Superior temporal gyrus (tissue), 1 donor: Measurements from ENCODE around the gene MYO9B.
"Not testable (repeated sequence)": the region's sequence is repeated elsewhere in the genome, so short reads cannot be mapped to it uniquely, and the experiment has no call there.

ENCODE experiments used
- DNase-seq: peaks from one replicate; pipeline ENCODE4 v3.0.0-alpha.2; 2016; ENCODE audit errors: extremely low spot score

MYO9B gene

GRCh38 chr19:17116996-17117702 lies 41.6 kb downstream of the MYO9B start:
- no peak for DNase-seq

DNA sequence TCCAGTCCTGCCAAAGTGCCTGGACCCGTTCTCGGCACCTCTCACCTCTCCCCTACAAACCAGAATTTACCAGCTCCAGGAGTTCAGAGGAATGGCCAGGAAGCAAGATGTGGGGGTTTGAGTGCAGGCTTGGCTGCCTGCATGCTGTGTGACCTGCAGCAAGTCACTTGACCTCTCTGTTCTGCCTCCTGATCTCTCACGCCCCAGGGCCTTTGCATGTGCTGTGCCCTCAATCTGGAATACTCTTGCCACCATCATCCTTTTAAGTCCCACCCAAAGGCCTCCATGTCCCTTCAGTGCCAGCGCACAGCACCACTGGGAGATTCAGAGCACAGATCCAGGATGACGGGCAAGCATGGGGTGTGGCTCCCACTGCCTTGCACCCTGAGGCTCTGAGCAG lies 43.4 kb downstream of the MYO9B start:
- DNase-seq: no peak

GRCh38 chr19:17121736-17122293 lies 46.2 kb downstream of the MYO9B start:
- DNase-seq: no peak

- DNase-seq: no peak
Measured at GRCh38 chr19:17123041-17123440, 47.5 kb downstream of the MYO9B start.

- DNase-seq: no peak
Measured at GRCh38 chr19:17124025-17124424, 48.4 kb downstream of the MYO9B start.

DNA sequence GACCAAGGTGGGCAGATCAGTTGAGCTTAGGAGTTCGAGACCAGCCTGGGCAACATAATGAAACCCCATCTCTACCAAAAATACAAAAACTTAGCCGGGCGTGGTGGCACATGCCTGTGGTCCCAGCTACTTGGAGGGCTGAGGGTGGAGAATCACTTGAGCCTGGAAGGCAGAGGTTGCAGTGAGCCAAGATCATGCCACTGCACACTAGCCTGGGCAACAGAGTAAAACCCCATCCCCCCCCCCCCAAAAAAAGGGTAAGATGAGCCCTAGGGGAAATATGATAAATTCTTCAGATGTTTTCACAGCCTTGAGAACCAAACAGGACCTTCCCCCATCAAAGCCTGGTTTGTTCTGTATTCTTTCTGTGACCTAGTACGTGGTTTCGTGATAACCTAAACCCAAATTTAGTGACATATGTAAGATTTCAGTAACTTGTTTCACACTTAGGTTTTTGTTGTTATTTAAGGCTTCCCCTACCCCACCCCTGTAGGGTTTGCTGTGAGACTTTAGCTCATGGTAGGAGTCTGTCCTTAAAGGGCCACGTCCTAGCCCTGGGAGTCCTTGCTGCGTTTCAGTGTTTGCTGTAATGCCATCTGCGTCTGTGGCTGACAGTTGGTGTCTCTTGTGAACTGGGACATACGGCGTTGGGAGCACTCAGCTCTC lies 49.6 kb downstream of the MYO9B start:
- peak; percentile 50 for DNase-seq

DNA sequence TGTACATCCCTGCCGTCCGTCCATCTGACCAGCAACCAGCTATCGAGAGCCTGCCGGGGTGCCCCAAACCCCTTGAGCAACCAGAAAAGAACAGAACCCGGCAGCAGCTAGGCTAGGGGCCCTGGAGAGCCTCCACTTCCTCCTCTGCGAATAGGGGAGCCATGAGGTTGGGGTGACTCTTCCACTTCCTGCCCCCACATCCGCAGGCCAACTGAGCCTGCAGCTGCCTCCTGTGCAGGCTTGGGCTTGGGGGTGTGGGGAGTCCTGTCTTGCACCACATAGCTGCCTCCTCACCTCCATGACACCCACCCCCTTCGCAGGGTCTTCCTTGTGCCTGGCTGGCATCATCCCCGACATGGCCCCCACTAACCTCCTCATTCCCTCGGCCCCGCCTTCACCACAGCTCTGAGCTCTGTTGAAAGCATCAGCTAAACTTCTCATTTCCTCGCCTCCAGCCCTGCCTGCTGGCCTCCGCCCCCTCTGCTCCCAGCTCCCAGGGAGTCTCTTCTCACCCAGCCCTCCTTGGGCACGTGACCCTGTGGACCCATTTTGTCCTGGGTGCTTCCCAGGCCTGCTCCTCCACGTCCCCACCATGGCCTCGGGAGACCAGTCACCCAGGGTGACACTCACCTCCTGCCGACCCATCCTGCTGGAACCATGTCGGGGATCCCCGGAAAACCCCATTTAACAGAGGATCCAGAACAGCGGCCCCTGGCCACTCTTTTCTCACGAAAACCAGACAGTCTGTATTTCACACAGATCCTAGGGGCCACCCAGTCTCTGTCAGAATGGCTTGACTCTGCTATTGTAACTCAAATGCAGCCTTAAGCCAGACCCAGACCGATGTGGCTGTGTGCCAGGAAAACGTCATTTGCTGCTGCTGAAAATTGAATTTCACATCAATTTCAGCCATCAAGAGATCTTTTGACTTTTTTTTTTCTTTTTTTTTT lies 50.4 kb downstream of the MYO9B start:
- DNase-seq: peak; percentile 67

DNA sequence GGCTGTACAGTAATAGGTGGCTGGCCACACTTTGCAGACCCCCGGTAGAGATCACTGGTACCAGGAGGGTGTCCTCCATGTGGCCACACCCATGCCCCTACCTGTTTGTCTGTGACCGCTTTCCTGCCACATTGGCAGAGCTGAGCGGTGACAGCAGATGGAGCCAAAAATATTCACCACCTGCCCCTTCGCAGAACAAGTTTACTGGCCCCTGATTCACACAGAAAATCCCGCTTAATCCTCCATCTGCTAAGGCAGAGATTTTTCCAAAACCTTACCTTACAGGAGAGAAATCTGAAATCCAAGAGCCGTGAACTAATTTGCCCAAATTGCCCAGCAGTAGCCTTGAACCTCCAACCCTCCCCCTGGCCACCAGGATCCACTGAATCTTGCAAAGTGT lies 52.1 kb downstream of the MYO9B start:
- no peak for DNase-seq

GRCh38 chr19:17128403-17128802 lies 52.8 kb downstream of the MYO9B start:
- no peak for DNase-seq

DNA sequence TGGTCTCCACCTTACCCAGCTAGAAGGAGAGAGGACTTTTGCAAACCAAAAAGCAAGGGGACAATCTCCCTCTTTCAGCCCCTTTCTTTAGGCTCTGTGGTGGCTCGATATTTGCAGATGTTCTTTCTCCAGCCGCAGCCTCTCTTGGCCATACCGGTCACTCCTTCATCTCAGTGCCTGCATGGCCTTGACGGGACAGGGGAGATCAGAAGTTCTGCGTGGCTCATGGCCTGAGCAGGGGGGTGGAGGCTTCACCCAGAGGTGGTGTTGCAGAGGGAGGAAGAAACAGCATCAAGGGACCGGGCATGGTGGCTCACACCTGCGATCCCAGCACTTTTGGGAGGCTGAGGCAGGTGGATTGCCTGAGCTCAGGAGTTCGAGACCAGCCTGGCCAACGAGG lies 53.2 kb downstream of the MYO9B start:
- DNase-seq: no peak

DNA sequence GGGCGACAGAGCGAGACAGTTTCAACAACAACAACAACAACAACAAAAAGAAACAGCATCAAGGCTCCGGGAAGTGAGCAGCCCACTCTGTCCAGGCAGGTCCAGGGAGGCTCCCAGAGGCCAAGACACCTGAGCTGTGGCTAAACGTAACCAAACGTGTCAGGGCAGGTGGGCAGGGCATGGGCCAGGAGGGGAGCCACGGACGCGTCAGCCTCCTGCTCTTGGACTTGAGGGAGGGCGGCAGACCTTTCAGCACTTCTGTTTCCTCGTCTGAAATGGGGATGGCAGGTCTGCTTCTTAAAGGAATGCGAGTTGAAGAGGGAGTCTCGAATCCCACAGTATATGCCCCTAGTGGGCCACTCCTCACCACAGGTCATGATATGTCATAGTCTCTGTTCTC lies 53.8 kb downstream of the MYO9B start:
- DNase-seq: no peak

DNA sequence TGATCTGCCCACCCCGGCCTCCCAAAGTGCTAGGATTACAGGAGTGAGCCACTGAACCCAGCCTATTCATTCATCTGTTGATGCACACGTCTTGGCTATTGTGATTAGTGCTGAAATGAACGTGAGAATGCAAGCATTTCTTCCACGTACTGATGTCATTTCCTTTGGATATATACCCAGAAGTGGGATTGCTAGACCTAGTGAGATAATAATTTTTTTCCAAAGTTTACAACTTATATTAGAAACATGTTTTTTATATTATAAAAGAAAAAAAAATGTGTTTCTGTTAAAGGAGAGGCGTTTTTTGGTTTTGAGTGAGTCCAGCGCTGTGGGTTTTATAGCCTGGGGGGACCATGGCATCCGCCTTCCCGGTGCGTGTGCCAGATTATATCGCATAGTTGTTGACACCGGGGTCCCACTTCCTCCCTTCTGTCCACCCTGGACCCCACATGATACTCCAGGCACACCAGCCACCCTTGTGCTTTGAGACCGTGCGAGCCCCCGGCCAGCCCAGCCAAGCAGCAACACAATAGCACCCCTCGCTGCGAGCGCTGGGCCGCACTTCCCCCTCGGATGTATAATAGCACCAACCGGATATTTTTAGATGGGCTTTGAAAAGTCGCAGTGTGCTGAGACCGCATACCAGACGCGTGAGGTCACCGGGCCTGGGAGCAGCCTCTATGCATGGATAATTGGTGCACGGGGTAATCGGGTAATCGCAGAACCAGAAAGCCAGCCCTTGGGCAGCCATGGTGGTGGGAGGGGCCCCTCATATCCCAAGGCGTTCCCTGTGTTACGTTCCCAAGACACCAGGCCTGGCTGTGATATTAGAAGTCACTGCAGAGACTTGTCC lies 59.6 kb downstream of the MYO9B start:
- DNase-seq: peak; percentile 64

DNA sequence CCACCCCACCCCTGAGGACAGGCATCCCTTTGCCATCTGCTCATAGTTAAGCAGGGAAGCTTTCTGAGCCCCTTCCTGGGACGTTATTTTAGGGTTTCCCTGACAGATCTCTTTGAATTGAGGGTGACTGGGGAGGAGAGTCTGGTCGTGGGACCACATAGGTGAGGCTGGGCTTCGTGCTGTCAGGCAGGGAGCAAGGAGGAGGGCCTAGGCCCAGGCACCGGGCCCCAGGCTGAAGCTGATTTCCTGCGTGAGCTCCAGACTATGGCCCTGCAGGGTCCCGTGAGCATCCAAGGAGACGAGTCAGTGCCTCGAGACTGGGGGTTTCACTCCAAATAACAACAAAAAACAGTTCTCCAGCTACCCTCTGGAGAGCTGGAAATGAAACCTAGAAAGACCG lies 60.4 kb downstream of the MYO9B start:
- DNase-seq: no peak

DNA sequence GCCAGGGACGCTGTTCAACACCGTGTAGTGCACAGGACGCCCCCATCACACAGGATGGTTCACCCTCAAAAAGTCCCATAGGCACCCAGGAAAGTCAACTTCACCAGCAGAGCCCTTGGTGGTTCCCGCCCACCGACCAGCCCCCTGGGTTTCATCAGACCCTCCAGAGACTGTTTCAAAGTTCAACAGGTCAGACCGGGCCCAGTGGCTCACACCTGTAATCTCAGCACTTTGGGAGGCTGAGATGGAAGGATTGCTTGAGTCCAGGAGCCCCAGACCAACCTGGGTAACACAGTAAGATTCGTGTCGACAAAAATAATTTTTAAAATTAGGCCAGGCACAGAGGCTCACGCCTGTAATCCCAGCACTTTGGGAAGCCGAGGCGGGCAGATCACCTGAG lies 61.0 kb downstream of the MYO9B start:
- no peak for DNase-seq

- DNase-seq: no peak
Measured at GRCh38 chr19:17137417-17137816, 61.8 kb downstream of the MYO9B start.

DNA sequence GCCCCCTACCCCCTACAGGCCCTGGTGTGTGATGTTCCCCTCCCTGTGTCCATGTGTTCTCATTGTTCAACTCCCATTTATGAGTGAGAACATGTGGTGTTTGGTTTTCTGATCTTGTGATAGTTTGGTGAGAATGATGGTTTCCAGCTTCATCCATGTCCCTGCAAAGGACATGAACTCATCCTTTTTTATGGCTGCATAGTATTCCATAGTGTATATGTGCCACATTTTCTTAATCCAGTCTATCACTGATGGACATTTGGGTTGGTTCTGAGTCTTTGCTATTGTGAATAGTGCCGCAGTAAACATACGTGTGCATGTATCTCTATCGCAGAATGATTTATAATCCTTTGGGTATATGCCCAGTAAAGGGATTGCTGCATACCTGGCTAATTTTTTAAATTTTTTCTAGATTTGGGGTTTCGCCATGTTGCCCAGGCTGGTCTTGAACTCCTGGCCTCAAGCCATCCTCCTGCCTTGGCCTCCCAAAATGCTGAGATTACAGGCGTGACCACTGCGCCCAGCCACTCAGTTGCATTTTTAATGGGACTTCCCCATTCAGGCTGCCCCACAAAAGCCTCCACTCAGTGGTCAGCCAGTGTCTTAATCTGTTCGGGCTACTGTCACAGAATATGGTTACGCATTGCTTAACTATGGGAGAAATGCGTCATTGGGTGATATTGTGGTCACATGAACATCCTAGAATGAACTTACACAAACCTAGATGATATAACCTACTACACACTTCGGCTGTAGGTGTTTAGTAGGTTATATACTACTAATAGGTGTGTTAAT lies 62.7 kb downstream of the MYO9B start:
- DNase-seq: not testable (repeated sequence)

- no peak for DNase-seq
Measured at GRCh38 chr19:17138937-17139598, 63.5 kb downstream of the MYO9B start.

DNA sequence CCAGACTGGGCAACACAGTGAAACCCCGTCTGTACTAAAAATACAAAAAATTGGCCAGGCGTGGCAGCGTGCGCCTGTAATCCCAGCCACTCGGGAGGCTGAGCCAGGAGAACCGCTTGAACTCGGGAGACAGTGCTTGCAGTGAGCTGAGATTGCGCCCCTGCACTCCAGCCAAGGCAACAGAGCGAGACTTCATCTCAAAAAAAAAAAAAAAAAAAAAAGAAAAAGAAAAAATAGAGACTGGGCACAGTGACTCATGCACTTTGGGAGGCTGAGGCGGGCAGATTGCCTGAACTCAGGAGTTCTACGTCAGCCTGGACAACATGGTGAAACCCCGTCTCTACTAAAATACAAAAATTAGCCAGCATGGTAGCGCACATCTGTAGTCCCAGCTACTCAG lies 69.2 kb downstream of the MYO9B start:
- DNase-seq: not testable (repeated sequence)

GRCh38 chr19:17145546-17146497 lies 70.2 kb downstream of the MYO9B start:
- no peak for DNase-seq
